ENCODE results near the gene LRRFIP1. TPM values are rescaled to one million over a fixed set of nuclear protein-coding genes. Genes with fewer than 3 reads are reported as not detected.
A peak's percentile ranks its signal among the peaks of the same experiment; 100 is the strongest.
"Not testable (repeated sequence)": the region's sequence is repeated elsewhere in the genome, so short reads cannot be mapped to it uniquely, and the experiment has no call there.

The LRRFIP1 gene
- total RNA-seq, 2 donors from 2014 or later: 175 to 225 TPM

GRCh38 chr2:237592425-237592980 lies 34.9 kb upstream of the LRRFIP1 start:
- no peak for DNase-seq
- H3K4me1 Mint-ChIP-seq: peaks cover 8% of the 10 kb centered on the region
- peaks cover 1% of the 10 kb centered on the region for H3K27me3 Mint-ChIP-seq
- ATAC-seq: no peak
- H3K9me3 ChIP-seq (ENCODE audit: control insufficient read depth, low read length, poor library complexity, severe bottlenecking): no peaks in the 10 kb centered on the region
- no peak overlapping the region for H3K4me3 Mint-ChIP-seq
- no peaks in the 10 kb centered on the region for H3K36me3 Mint-ChIP-seq (ENCODE audit: low read depth)
- H3K27ac Mint-ChIP-seq: no peak overlapping the region

- no peaks in the 10 kb centered on the region for H3K9me3 ChIP-seq (ENCODE audit: control insufficient read depth, low read length, poor library complexity, severe bottlenecking)
- no peak for DNase-seq
- H3K27ac Mint-ChIP-seq: no peak overlapping the region
- no peaks in the 10 kb centered on the region for H3K36me3 Mint-ChIP-seq (ENCODE audit: low read depth)
- H3K4me1 Mint-ChIP-seq: peaks cover 13% of the 10 kb centered on the region
- H3K27me3 Mint-ChIP-seq: no peaks in the 10 kb centered on the region
- no peak for ATAC-seq
- H3K4me3 Mint-ChIP-seq: no peak overlapping the region
Observed at GRCh38 chr2:237593036-237593435, 34.4 kb upstream of the LRRFIP1 start.

- H3K9me3 ChIP-seq (ENCODE audit: control insufficient read depth, low read length, poor library complexity, severe bottlenecking): no peaks in the 10 kb centered on the region
- no peak overlapping the region for H3K4me3 Mint-ChIP-seq
- ATAC-seq (no peak), DNase-seq (no peak)
- H3K36me3 Mint-ChIP-seq (ENCODE audit: low read depth): no peaks in the 10 kb centered on the region
- H3K27me3 Mint-ChIP-seq: no peaks in the 10 kb centered on the region
- H3K4me1 Mint-ChIP-seq: peaks cover 15% of the 10 kb centered on the region
- H3K27ac Mint-ChIP-seq: peak overlapping the region; percentile 34
Observed at GRCh38 chr2:237593596-237594320, 33.6 kb upstream of the LRRFIP1 start.

GRCh38 chr2:237594514-237594871 lies 32.9 kb upstream of the LRRFIP1 start:
- DNase-seq (no peak), ATAC-seq (no peak)
- Mint-ChIP-seq H3K36me3 (ENCODE audit: low read depth) (no peaks in the 10 kb centered on the region), H3K27ac (no peak overlapping the region), H3K4me3 (no peak overlapping the region), H3K4me1 (peaks cover 15% of the 10 kb centered on the region), H3K27me3 (no peaks in the 10 kb centered on the region)
- no peaks in the 10 kb centered on the region for H3K9me3 ChIP-seq (ENCODE audit: control insufficient read depth, low read length, poor library complexity, severe bottlenecking)

GRCh38 chr2:237595829-237596519 lies 31.4 kb upstream of the LRRFIP1 start:
- ATAC-seq; H3K36me3 Mint-ChIP-seq (ENCODE audit: low read depth); DNase-seq; H3K27me3 Mint-ChIP-seq; H3K9me3 ChIP-seq (ENCODE audit: control insufficient read depth, low read length, poor library complexity, severe bottlenecking); H3K4me3 Mint-ChIP-seq: not testable (repeated sequence)
- H3K4me1 Mint-ChIP-seq: peaks cover 13% of the 10 kb centered on the region
- H3K27ac Mint-ChIP-seq: peak overlapping the region; percentile 59

- Mint-ChIP-seq H3K27ac (peak overlapping the region; percentile 59), H3K27me3 (no peaks in the 10 kb centered on the region), H3K4me3 (no peak overlapping the region), H3K36me3 (ENCODE audit: low read depth) (no peaks in the 10 kb centered on the region), H3K4me1 (peaks cover 10% of the 10 kb centered on the region)
- no peaks in the 10 kb centered on the region for H3K9me3 ChIP-seq (ENCODE audit: control insufficient read depth, low read length, poor library complexity, severe bottlenecking)
- no peak for DNase-seq
- ATAC-seq: no peak
Observed at GRCh38 chr2:237596520-237597195, 30.7 kb upstream of the LRRFIP1 start.

- Mint-ChIP-seq H3K36me3 (ENCODE audit: low read depth) (no peaks in the 10 kb centered on the region), H3K27ac (peak overlapping the region; percentile 59), H3K4me3 (no peak overlapping the region), H3K27me3 (no peaks in the 10 kb centered on the region), H3K4me1 (peaks cover 11% of the 10 kb centered on the region)
- ATAC-seq (no peak), DNase-seq (no peak)
- H3K9me3 ChIP-seq (ENCODE audit: control insufficient read depth, low read length, poor library complexity, severe bottlenecking): no peaks in the 10 kb centered on the region
Observed at GRCh38 chr2:237597196-237598145, 29.9 kb upstream of the LRRFIP1 start.

GRCh38 chr2:237598468-237599208 lies 28.7 kb upstream of the LRRFIP1 start:
- Mint-ChIP-seq H3K4me1 (peaks cover 22% of the 10 kb centered on the region), H3K4me3 (no peak overlapping the region), H3K36me3 (ENCODE audit: low read depth) (no peaks in the 10 kb centered on the region), H3K27me3 (no peaks in the 10 kb centered on the region), H3K27ac (peak overlapping the region; percentile 97)
- H3K9me3 ChIP-seq (ENCODE audit: control insufficient read depth, low read length, poor library complexity, severe bottlenecking): no peaks in the 10 kb centered on the region
- ATAC-seq (no peak), DNase-seq (no peak)

- H3K4me1 Mint-ChIP-seq: peaks cover 26% of the 10 kb centered on the region
- H3K36me3 Mint-ChIP-seq (ENCODE audit: low read depth): no peaks in the 10 kb centered on the region
- DNase-seq (no peak), ATAC-seq (no peak)
- peak overlapping the region; percentile 97 for H3K27ac Mint-ChIP-seq
- no peaks in the 10 kb centered on the region for H3K27me3 Mint-ChIP-seq
- H3K9me3 ChIP-seq (ENCODE audit: control insufficient read depth, low read length, poor library complexity, severe bottlenecking): no peaks in the 10 kb centered on the region
- H3K4me3 Mint-ChIP-seq: no peak overlapping the region
Observed at GRCh38 chr2:237599465-237600110, 27.8 kb upstream of the LRRFIP1 start.

- no peaks in the 10 kb centered on the region for H3K9me3 ChIP-seq (ENCODE audit: control insufficient read depth, low read length, poor library complexity, severe bottlenecking)
- Mint-ChIP-seq H3K27me3 (no peaks in the 10 kb centered on the region), H3K4me3 (no peak overlapping the region), H3K27ac (peak overlapping the region; percentile 97), H3K4me1 (peaks cover 26% of the 10 kb centered on the region), H3K36me3 (ENCODE audit: low read depth) (no peaks in the 10 kb centered on the region)
- DNase-seq (no peak), ATAC-seq (no peak)
Observed at GRCh38 chr2:237600205-237600846, 27.1 kb upstream of the LRRFIP1 start.

- DNase-seq (no peak), ATAC-seq (no peak)
- Mint-ChIP-seq H3K27ac (peak overlapping the region; percentile 97), H3K36me3 (ENCODE audit: low read depth) (no peaks in the 10 kb centered on the region), H3K27me3 (no peaks in the 10 kb centered on the region), H3K4me1 (peaks cover 26% of the 10 kb centered on the region), H3K4me3 (no peak overlapping the region)
- H3K9me3 ChIP-seq (ENCODE audit: control insufficient read depth, low read length, poor library complexity, severe bottlenecking): no peaks in the 10 kb centered on the region
Observed at GRCh38 chr2:237601453-237602116, 25.8 kb upstream of the LRRFIP1 start.

All from T-helper 17 cell (primary cell).